Measurements from ENCODE around the gene LINC00305.

- TF ChIP-seq CTCF (IDR thresholded peaks at IDR 0.05; ENCODE audit: poor library complexity, severe bottlenecking) (no peak), POLR2AphosphoS5 (IDR thresholded peaks at IDR 0.05) (no peak)
Measured at GRCh38 chr18:64032312-64032711, 116.6 kb downstream of the LINC00305 start.
